Panc1 (cell line): ENCODE measurements around the gene DCTN5. TPM values are rescaled to one million over a fixed set of nuclear protein-coding genes. Genes with fewer than 3 reads are reported as not detected.

ENCODE experiments used
- ATAC-seq: fragments of 200-7000 bp; cut with Tn5 transposase; 2 replicates; pipeline ENCODE4 v1.9.1; 2020; ENCODE audit warnings: mild to moderate bottlenecking, moderate library complexity
- BruUV-seq: library from RNA; stranded (reverse); fragments of 400-500 nt; replicated peaks from 2 replicates; lab custom pipeline; 2021; lab: Mats Ljungman, UMichigan
- CTCF ChIA-PET: fragments of 300-600 bp; sonication (Branson Sonifier 250); formaldehyde crosslinking; loops from one replicate; lab custom pipeline; 2022; ENCODE audit warnings: antibody characterized with exemption; lab: Charles Lee
- POLR2A ChIA-PET: fragments of 300-600 bp; sonication (Branson Sonifier 250); formaldehyde crosslinking; loops from one replicate; lab custom pipeline; 2022; ENCODE audit warnings: antibody characterized with exemption; lab: Charles Lee
- DNase-seq: peaks from one replicate; pipeline ENCODE4 v3.0.0-alpha.2; 2010; ENCODE audit warnings: low read depth, low spot score
- H3K27ac ChIP-seq: 2 replicates; pipeline ENCODE4 v1.5.1; 2011; ENCODE audit warnings: mild to moderate bottlenecking, low read length, inconsistent platforms
- H3K27me3 ChIP-seq: fragments of 200-500 bp; sonication (Bioruptor generic); 2 replicates; pipeline ENCODE4 v1.6.0; 2014; ENCODE audit warnings: low read length, inconsistent platforms; ENCODE audit not compliant: control insufficient read depth, insufficient read depth
- H3K36me3 ChIP-seq: fragments of 200-500 bp; sonication (Bioruptor generic); 2 replicates; pipeline ENCODE4 v1.5.1; 2014; ENCODE audit warnings: inconsistent platforms, mild to moderate bottlenecking, low read length, moderate library complexity; ENCODE audit not compliant: control insufficient read depth, insufficient read depth
- H3K4me1 ChIP-seq: 2 replicates; pipeline ENCODE4 v1.5.1; 2011; ENCODE audit warnings: inconsistent platforms, mild to moderate bottlenecking, low read length, moderate library complexity; ENCODE audit not compliant: control insufficient read depth, insufficient read depth
- H3K4me3 ChIP-seq, 2 experiments: 2 replicates each; pipeline ENCODE4 v1.5.1; 2011 to 2012; ENCODE audit warnings: low read depth in 2 of 2, low read length in 2 of 2, mild to moderate bottlenecking in 2 of 2, inconsistent platforms in 1 of 2, moderate library complexity in 1 of 2
- H3K9me3 ChIP-seq: fragments of 200-500 bp; sonication (Bioruptor generic); 2 replicates; pipeline ENCODE4 v1.5.1; 2014; ENCODE audit warnings: low read depth, mild to moderate bottlenecking, inconsistent platforms, low read length, moderate library complexity; ENCODE audit not compliant: control insufficient read depth, insufficient read depth
- POLR2AphosphoS5 ChIP-seq: IDR thresholded peaks from 2 replicates; pipeline ENCODE4 v1.6.1; 2012; ENCODE audit warnings: mild to moderate bottlenecking, low read depth, low read length, moderate library complexity
- SIN3A ChIP-seq: IDR thresholded peaks from 2 replicates; pipeline ENCODE4 v1.6.1; 2012; ENCODE audit warnings: low read depth, mild to moderate bottlenecking, low read length, moderate library complexity, borderline replicate concordance; ENCODE audit not compliant: insufficient read depth
- TCF7L2 ChIP-seq: IDR thresholded peaks from 2 replicates; pipeline ENCODE4 v1.6.1; 2011; ENCODE audit warnings: mild to moderate bottlenecking, low read depth, low read length, inconsistent platforms
- in situ Hi-C: cut with HindIII; loops from 2 replicates; pipeline ENCODE4 v1.10.0; 2016; ENCODE audit warnings: low sequenced_read_pairs, low pct_unique_long_range_greater_than_20kb
- intact Hi-C: fragments of 100-400 bp; cut with micrococcal nuclease; formaldehyde crosslinking; loops from one replicate; pipeline ENCODE4 v1.10.0; 2022; ENCODE audit not compliant: unreplicated experiment
- total RNA-seq: library from RNA; stranded (reverse); gene quantifications from one replicate; pipeline ENCODE4 v1.2.1, GENCODE V29; 2021; ENCODE audit not compliant: unreplicated experiment
- TF ChIP-seq, protein P1 (sequence below): fragments of 450-650 bp; IDR thresholded peaks from 2 replicates; pipeline ENCODE4 v1.5.1; 2017; ENCODE audit warnings: mild to moderate bottlenecking
- TF ChIP-seq, protein P2 (sequence below), 2 experiments: IDR thresholded peaks; 2 replicates each; pipeline ENCODE4 v1.6.1; 2011 to 2012; ENCODE audit warnings: low read depth in 2 of 2, control low read depth in 1 of 2, low read length in 1 of 2, mild to moderate bottlenecking in 1 of 2, moderate library complexity in 1 of 2; ENCODE audit not compliant: insufficient read depth in 1 of 2

DCTN5 gene
- total RNA-seq, 1 experiment from 2014 or later = 72.9 TPM

DNA sequence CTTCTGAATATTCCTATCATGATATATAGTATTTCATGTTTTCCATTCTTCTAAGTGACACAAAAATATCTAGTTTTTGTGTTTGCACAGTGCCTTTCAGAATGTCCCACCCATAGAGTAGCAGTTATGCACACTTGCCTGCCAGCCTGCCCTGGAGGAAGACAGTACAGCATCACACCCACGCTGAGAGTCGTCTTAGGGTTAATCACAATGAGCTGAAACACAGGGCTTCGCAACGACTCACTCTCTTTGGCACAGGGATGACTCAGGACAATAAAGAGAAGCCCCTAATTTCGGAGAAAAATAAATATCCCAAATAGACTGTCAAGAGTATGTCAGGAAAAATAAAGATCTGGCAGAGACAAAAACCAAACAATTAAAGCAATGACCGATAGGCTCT lies 33.5 kb upstream of the DCTN5 start:
- Histone ChIP-seq H3K4me3 (no peak overlapping the region), H3K36me3 (peaks cover 14% of the 10 kb centered on the region), H3K4me1 (peaks cover 8% of the 10 kb centered on the region), H3K27me3 (no peaks in the 10 kb centered on the region), H3K27ac (no peak overlapping the region), H3K9me3 (no peaks in the 10 kb centered on the region)
- intact Hi-C loops (no loop called here), in situ Hi-C loops (no loop called here)
- BruUV-seq = no TSS peak
- CTCF ChIA-PET = no interaction called here
- DNase-seq = no peak
- POLR2A ChIA-PET = interaction anchor here (0.6 to 0.7 kb wide), 2 partner anchors 43 to 47 kb away, joined by 3 to 13 read pairs; no protein-coding TSS in a partner anchor
- no peak for TF ChIP-seq SIN3A
- TF ChIP-seq, protein P1, sequence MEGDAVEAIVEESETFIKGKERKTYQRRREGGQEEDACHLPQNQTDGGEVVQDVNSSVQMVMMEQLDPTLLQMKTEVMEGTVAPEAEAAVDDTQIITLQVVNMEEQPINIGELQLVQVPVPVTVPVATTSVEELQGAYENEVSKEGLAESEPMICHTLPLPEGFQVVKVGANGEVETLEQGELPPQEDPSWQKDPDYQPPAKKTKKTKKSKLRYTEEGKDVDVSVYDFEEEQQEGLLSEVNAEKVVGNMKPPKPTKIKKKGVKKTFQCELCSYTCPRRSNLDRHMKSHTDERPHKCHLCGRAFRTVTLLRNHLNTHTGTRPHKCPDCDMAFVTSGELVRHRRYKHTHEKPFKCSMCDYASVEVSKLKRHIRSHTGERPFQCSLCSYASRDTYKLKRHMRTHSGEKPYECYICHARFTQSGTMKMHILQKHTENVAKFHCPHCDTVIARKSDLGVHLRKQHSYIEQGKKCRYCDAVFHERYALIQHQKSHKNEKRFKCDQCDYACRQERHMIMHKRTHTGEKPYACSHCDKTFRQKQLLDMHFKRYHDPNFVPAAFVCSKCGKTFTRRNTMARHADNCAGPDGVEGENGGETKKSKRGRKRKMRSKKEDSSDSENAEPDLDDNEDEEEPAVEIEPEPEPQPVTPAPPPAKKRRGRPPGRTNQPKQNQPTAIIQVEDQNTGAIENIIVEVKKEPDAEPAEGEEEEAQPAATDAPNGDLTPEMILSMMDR = no peak
- TF ChIP-seq TCF7L2 = no peak
- TF ChIP-seq, protein P2, sequence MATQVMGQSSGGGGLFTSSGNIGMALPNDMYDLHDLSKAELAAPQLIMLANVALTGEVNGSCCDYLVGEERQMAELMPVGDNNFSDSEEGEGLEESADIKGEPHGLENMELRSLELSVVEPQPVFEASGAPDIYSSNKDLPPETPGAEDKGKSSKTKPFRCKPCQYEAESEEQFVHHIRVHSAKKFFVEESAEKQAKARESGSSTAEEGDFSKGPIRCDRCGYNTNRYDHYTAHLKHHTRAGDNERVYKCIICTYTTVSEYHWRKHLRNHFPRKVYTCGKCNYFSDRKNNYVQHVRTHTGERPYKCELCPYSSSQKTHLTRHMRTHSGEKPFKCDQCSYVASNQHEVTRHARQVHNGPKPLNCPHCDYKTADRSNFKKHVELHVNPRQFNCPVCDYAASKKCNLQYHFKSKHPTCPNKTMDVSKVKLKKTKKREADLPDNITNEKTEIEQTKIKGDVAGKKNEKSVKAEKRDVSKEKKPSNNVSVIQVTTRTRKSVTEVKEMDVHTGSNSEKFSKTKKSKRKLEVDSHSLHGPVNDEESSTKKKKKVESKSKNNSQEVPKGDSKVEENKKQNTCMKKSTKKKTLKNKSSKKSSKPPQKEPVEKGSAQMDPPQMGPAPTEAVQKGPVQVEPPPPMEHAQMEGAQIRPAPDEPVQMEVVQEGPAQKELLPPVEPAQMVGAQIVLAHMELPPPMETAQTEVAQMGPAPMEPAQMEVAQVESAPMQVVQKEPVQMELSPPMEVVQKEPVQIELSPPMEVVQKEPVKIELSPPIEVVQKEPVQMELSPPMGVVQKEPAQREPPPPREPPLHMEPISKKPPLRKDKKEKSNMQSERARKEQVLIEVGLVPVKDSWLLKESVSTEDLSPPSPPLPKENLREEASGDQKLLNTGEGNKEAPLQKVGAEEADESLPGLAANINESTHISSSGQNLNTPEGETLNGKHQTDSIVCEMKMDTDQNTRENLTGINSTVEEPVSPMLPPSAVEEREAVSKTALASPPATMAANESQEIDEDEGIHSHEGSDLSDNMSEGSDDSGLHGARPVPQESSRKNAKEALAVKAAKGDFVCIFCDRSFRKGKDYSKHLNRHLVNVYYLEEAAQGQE (IDR thresholded peaks at IDR 0.05; ENCODE audit: insufficient read depth in 1 of 2, low read depth in 2 of 2, low read length in 1 of 2) = no peak
- no peak for TF ChIP-seq POLR2AphosphoS5
- no peak for ATAC-seq

DNA sequence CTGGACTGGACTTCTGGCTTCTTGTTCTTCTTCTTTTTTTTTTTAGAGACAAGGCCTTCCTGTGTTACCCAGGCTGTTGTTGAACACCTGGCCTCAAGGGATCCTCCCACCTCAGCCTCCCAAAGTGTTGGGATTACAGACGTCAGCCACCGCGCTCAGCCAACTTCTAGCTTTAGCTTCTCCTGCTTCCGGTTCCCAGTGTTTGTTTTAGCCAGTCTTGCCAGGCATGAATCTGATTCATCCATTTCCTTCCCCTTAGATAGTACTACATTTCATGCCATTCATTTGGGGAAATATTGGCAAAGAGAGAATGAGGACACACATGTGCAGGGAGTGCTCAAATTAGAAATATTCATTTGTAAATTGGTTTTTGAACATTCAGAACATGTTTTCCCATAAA lies 33.1 kb upstream of the DCTN5 start:
- Histone ChIP-seq H3K36me3 (peaks cover 10% of the 10 kb centered on the region), H3K4me3 (no peak overlapping the region), H3K4me1 (peaks cover 8% of the 10 kb centered on the region), H3K27ac (no peak overlapping the region), H3K27me3 (no peaks in the 10 kb centered on the region), H3K9me3 (no peaks in the 10 kb centered on the region)
- in situ Hi-C loops = no loop called here
- peak; percentile 76 for ATAC-seq
- BruUV-seq = no TSS peak
- CTCF ChIA-PET = no interaction called here
- intact Hi-C loops = no loop called here
- no peak for DNase-seq
- POLR2A ChIA-PET = interaction anchor here (0.6 kb wide), 1 partner anchor 46 kb away, joined by 3 read pairs; no protein-coding TSS in a partner anchor
- TF ChIP-seq TCF7L2 = no peak
- TF ChIP-seq SIN3A = no peak
- no peak for TF ChIP-seq POLR2AphosphoS5
- TF ChIP-seq, protein P1 = no peak
- TF ChIP-seq, protein P2 (IDR thresholded peaks at IDR 0.05; ENCODE audit: insufficient read depth in 1 of 2, low read depth in 2 of 2, low read length in 1 of 2) = no peak
